Natural killer cell (primary cell): Measurements from ENCODE around the gene ARMC5. TPM values are rescaled to one million over a fixed set of nuclear protein-coding genes. Genes with fewer than 3 reads are reported as not detected.

Experiments
- ATAC-seq, 3 donors: fragments of 150-1000 bp in 2 of 3; fragments of 200-7000 bp in 1 of 3; cut with Tn5 transposase; 1 replicate in 1 of 3; 2 replicates in 2 of 3; pipeline ENCODE4 v1.10.0; 2021; ENCODE audit warnings: mild to moderate bottlenecking in 2 of 3, moderate library complexity in 2 of 3
- DNase-seq, 2 donors: peaks; one replicate each; pipeline versions ENCODE4 v3.0.0 to v3.0.0-alpha.2; 2013 to 2021; ENCODE audit warnings: mixed read lengths in 1 of 2
- H3K27ac ChIP-seq: one replicate; pipeline ENCODE4 v1.5.1; 2013; ENCODE audit warnings: mild to moderate bottlenecking, low read length
- H3K27me3 ChIP-seq: one replicate; pipeline ENCODE4 v1.6.1; 2013; ENCODE audit warnings: low read length; ENCODE audit not compliant: control insufficient read depth, insufficient read depth
- H3K36me3 ChIP-seq: one replicate; pipeline ENCODE4 v1.6.1; 2013; ENCODE audit warnings: low read length; ENCODE audit not compliant: control insufficient read depth, insufficient read depth
- H3K4me1 ChIP-seq: one replicate; pipeline ENCODE4 v1.6.1; 2013; ENCODE audit warnings: low read length; ENCODE audit not compliant: control insufficient read depth, insufficient read depth
- H3K4me3 ChIP-seq: one replicate; pipeline ENCODE4 v1.5.1; 2013; ENCODE audit warnings: low read length
- H3K9me3 ChIP-seq: one replicate; pipeline ENCODE4 v1.6.1; 2013; ENCODE audit warnings: low read length; ENCODE audit not compliant: control insufficient read depth, insufficient read depth
- H3K27ac Mint-ChIP-seq, 2 donors: one replicate each; pipeline ENCODE4 v1.8.0; 2022; ENCODE audit warnings: mild to moderate bottlenecking in 2 of 2, mixed read lengths in 2 of 2, moderate library complexity in 1 of 2
- H3K27me3 Mint-ChIP-seq, 2 donors: one replicate each; pipeline ENCODE4 v1.8.0; 2022; ENCODE audit warnings: low read depth in 2 of 2, mixed read lengths in 2 of 2
- H3K36me3 Mint-ChIP-seq: one replicate; pipeline ENCODE4 v1.8.0; 2022; ENCODE audit warnings: mixed read lengths
- H3K4me1 Mint-ChIP-seq, 2 donors: one replicate each; pipeline ENCODE4 v1.8.0; 2022; ENCODE audit warnings: mixed read lengths in 2 of 2
- H3K4me3 Mint-ChIP-seq: one replicate; pipeline ENCODE4 v1.8.0; 2022; ENCODE audit warnings: mild to moderate bottlenecking, moderate library complexity, mixed read lengths
- H3K9me3 Mint-ChIP-seq, 2 donors: one replicate each; pipeline ENCODE4 v1.8.0; 2022; ENCODE audit warnings: mixed read lengths in 2 of 2
- WGBS: methylation state at CpG from one replicate; pipeline ENCODE4 v1.1.7; 2013; ENCODE audit warnings: missing lambda C conversion rate; ENCODE audit not compliant: insufficient coverage; 5-methylcytosine and 5-hydroxymethylcytosine counted together
- intact Hi-C: fragments of 100-400 bp; cut with micrococcal nuclease; formaldehyde crosslinking; loops from one replicate; pipeline ENCODE4 v1.14.2; 2022
- total RNA-seq, 4 donors: library from RNA; stranded (reverse); fragments of 120-200 nt in 1 of 4; gene quantifications; one replicate each; pipeline versions ENCODE4 v1.2.3 to v1.2.4, GENCODE V29; 2013 to 2022
- TF ChIP-seq, protein P1 (sequence below): fragments of 200-600 bp; IDR thresholded peaks from one replicate; pipeline ENCODE4 v1.8.0; 2022; ENCODE audit warnings: antibody characterized with exemption

ARMC5 gene
- total RNA-seq, 3 donors from 2014 or later (not counting 1 experiment from before 2014, with no cell fraction given) = 10.4 to 22.8 (median 16.6) TPM

GRCh38 chr16:31427441-31428278 lies 31.6 kb upstream of the ARMC5 start:
- peak overlapping the region; percentile 22 for H3K4me3 ChIP-seq
- intact Hi-C loops = no loop called here
- TF ChIP-seq, protein P1, sequence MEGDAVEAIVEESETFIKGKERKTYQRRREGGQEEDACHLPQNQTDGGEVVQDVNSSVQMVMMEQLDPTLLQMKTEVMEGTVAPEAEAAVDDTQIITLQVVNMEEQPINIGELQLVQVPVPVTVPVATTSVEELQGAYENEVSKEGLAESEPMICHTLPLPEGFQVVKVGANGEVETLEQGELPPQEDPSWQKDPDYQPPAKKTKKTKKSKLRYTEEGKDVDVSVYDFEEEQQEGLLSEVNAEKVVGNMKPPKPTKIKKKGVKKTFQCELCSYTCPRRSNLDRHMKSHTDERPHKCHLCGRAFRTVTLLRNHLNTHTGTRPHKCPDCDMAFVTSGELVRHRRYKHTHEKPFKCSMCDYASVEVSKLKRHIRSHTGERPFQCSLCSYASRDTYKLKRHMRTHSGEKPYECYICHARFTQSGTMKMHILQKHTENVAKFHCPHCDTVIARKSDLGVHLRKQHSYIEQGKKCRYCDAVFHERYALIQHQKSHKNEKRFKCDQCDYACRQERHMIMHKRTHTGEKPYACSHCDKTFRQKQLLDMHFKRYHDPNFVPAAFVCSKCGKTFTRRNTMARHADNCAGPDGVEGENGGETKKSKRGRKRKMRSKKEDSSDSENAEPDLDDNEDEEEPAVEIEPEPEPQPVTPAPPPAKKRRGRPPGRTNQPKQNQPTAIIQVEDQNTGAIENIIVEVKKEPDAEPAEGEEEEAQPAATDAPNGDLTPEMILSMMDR = no peak
- peak overlapping the region; percentile 78 for H3K4me3 Mint-ChIP-seq
- H3K9me3 ChIP-seq = no peaks in the 10 kb centered on the region
- WGBS = 29% methylated on average over 67 of the region's 83 CpGs
- H3K4me1 Mint-ChIP-seq = peaks cover 39 to 53% of the 10 kb centered on the region in 2 donors
- H3K36me3 Mint-ChIP-seq = no peaks in the 10 kb centered on the region
- H3K27me3 Mint-ChIP-seq = peaks cover 0 to 2% of the 10 kb centered on the region in 2 donors
- ATAC-seq = peak; percentile 73 to 89 (median 81)
- no peaks in the 10 kb centered on the region for H3K36me3 ChIP-seq
- DNase-seq = peak; percentile 73 to 87
- peak overlapping the region; percentile 1 for H3K27ac ChIP-seq
- peaks cover 61% of the 10 kb centered on the region for H3K4me1 ChIP-seq
- H3K9me3 Mint-ChIP-seq = no peaks in the 10 kb centered on the region
- no peaks in the 10 kb centered on the region for H3K27me3 ChIP-seq
- peak overlapping the region; percentile 58 to 60 for H3K27ac Mint-ChIP-seq

DNA sequence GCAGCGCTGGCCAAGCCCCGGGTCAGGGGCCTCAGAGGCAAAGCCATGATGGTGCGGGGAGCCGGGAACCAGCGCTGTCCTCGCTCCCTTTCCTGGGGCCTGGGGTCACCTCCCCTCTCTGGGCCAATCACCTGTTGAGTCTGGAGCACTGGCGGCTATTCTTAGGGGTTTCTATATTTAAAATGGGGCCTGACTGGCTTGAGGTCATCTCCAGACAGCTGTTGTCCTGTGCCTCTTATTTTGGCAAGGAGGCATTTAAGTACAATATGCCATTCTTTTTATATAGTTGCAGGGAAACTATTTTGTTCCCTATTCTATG lies 31.1 kb upstream of the ARMC5 start, which contains the start of gene COX6A2:
TSS of gene COX6A2 (minus strand) at position 82 of the 319 bp plus-strand sequence. CDS start at position 47, 35 bp downstream.
- H3K36me3 Mint-ChIP-seq = no peaks in the 10 kb centered on the region
- H3K4me1 ChIP-seq = peaks cover 55% of the 10 kb centered on the region
- no peaks in the 10 kb centered on the region for H3K9me3 ChIP-seq
- H3K4me1 Mint-ChIP-seq = peaks cover 33 to 47% of the 10 kb centered on the region in 2 donors
- peak within 1 kb of the TSS; percentile 22 for H3K4me3 ChIP-seq
- ATAC-seq (no peak), DNase-seq (no peak)
- no peaks in the 10 kb centered on the region for H3K36me3 ChIP-seq
- H3K27me3 ChIP-seq = no peaks in the 10 kb centered on the region
- H3K27ac ChIP-seq = peak within 1 kb of the TSS; percentile 1
- H3K4me3 Mint-ChIP-seq = peak within 1 kb of the TSS; percentile 78
- peak within 1 kb of the TSS; percentile 58 to 60 for H3K27ac Mint-ChIP-seq
- peaks cover 0 to 2% of the 10 kb centered on the region in 2 donors for H3K27me3 Mint-ChIP-seq
- TF ChIP-seq, protein P1 = no peak
- intact Hi-C loops = no loop called here
- 83% methylated on average over 7 of the region's 7 CpGs for WGBS
- H3K9me3 Mint-ChIP-seq = no peaks in the 10 kb centered on the region

- peak overlapping the region; percentile 78 for H3K4me3 Mint-ChIP-seq
- no peak for DNase-seq
- TF ChIP-seq, protein P1 = no peak
Observed at GRCh38 chr16:31428638-31429247, 30.6 kb upstream of the ARMC5 start.

More at GRCh38 chr16:31428638-31429247, 30.6 kb upstream of the ARMC5 start:
- peaks cover 50% of the 10 kb centered on the region for H3K4me1 ChIP-seq
- Mint-ChIP-seq H3K9me3 (no peaks in the 10 kb centered on the region), H3K36me3 (no peaks in the 10 kb centered on the region), H3K27me3 (no peaks in the 10 kb centered on the region), H3K4me1 (peaks cover 28 to 42% of the 10 kb centered on the region in 2 donors), H3K27ac (peak overlapping the region in 1 of 2 donors; percentile 58)
- ATAC-seq = no peak
- no peak overlapping the region for H3K4me3 ChIP-seq
- no peaks in the 10 kb centered on the region for H3K27me3 ChIP-seq
- intact Hi-C loops = no loop called here
- no peaks in the 10 kb centered on the region for H3K9me3 ChIP-seq
- no peaks in the 10 kb centered on the region for H3K36me3 ChIP-seq
- no peak overlapping the region for H3K27ac ChIP-seq
- 92% methylated on average over 6 of the region's 7 CpGs for WGBS
